Mesothelial cell of epicardium (in vitro differentiated cells): Measurements from ENCODE around the gene TRPV6. TPM values are rescaled to one million over a fixed set of nuclear protein-coding genes. Genes with fewer than 3 reads are reported as not detected.

Experiments
- DNase-seq, 2 experiments: peaks; one replicate each; pipeline ENCODE4 v3.0.0; 2021; ENCODE audit warnings: low spot score in 2 of 2; ENCODE audit not compliant: unreplicated experiment in 2 of 2
- H3K27ac Mint-ChIP-seq: 2 replicates; pipeline ENCODE4 v1.8.0; 2021; ENCODE audit warnings: mixed read lengths
- H3K27me3 Mint-ChIP-seq: 2 replicates; pipeline ENCODE4 v1.8.0; 2021; ENCODE audit warnings: low read depth, mixed read lengths
- H3K36me3 Mint-ChIP-seq: 2 replicates; pipeline ENCODE4 v1.8.0; 2021; ENCODE audit warnings: mixed read lengths
- H3K4me1 Mint-ChIP-seq: 2 replicates; pipeline ENCODE4 v1.8.0; 2021; ENCODE audit warnings: mixed read lengths
- H3K4me3 Mint-ChIP-seq: 2 replicates; pipeline ENCODE4 v1.8.0; 2021; ENCODE audit warnings: mild to moderate bottlenecking, moderate library complexity, mixed read lengths
- H3K9me3 Mint-ChIP-seq: 2 replicates; pipeline ENCODE4 v1.8.0; 2021; ENCODE audit warnings: mixed read lengths
- CTCF ChIP-seq: fragments of 200-600 bp; sonication (generic); IDR thresholded peaks from one replicate; pipeline ENCODE4 v1.5.0; 2021; ENCODE audit warnings: antibody characterized with exemption; ENCODE audit not compliant: unreplicated experiment
- total RNA-seq: library from RNA; stranded (reverse); gene quantifications from 3 replicates; pipeline ENCODE4 v1.2.1, GENCODE V29; 2021

TRPV6 gene
- total RNA-seq, 1 donor from 2014 or later = 5.7 TPM

- TF ChIP-seq CTCF = no peak
- H3K4me1 Mint-ChIP-seq = peaks cover 12% of the 10 kb centered on the region
- H3K9me3 Mint-ChIP-seq = peaks cover 10% of the 10 kb centered on the region
- H3K36me3 Mint-ChIP-seq = no peaks in the 10 kb centered on the region
- no peak overlapping the region for H3K27ac Mint-ChIP-seq
- no peak overlapping the region for H3K4me3 Mint-ChIP-seq
- DNase-seq = no peak
- H3K27me3 Mint-ChIP-seq = peaks cover 4% of the 10 kb centered on the region
These were observed 14.1 kb upstream of the TRPV6 start for GRCh38 chr7:142899661-142900060.

DNA sequence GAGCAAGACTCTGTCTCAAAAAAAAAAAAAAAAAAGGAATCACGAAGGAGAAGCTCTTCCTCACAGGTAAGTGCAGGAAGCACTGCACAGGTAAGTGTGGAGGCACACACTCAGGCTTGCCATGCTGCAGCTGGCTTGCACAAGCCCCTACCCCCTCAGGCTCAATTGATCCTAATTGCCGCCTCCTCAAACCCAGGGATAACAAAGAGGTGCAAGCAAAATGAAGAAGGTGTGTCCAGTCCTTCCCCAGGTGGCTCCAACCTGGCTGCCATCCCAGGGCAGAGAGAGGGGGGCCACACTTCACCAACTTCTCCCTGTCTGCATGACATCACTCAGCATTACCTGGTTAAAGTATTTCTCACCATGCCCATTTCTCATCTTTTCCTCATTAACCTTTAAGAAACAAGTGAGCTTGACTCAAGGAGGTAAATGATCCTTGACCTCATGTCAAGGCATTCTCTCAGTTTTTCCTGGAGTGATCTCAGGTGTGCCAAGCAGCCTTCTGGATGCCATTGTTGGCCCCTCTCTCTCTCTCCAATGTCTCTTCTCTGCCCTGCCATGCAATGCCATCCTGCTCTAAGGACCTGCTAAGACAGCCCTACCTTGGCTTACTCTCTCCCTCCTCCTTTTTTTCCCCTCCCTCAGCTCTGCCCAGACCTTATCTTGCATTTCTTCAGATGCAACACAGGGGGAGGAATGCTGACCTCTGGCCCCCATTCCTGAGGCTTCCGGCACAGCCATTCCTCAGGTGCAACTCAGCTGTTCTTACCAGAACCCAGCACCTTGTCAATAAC, 13.0 kb upstream of the TRPV6 start:
- Mint-ChIP-seq H3K4me3 (no peak overlapping the region), H3K36me3 (no peaks in the 10 kb centered on the region), H3K27me3 (peaks cover 4% of the 10 kb centered on the region), H3K4me1 (peaks cover 12% of the 10 kb centered on the region), H3K27ac (no peak overlapping the region), H3K9me3 (peaks cover 10% of the 10 kb centered on the region)
- no peak for TF ChIP-seq CTCF
- no peak for DNase-seq

DNA sequence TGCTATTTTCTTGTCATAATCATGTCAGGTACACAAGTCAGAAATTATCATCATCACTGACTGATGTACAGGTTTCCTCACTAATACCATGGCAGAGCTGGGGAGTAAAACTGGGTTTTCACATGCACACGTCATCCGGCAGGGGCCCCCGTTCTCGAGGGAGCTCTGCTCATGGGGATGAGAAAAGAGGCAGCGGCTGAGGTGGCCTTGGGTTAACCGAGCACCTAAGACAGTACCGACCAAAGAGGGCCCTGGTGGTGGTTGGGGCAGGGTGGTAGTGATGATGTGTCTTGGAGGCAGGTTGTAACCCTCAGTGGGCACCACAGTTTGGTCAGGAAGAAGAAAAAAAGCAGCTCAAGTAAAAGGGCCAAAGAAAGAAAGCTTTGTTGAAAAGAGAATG, 12.1 kb upstream of the TRPV6 start:
- DNase-seq = no peak
- peaks cover 4% of the 10 kb centered on the region for H3K27me3 Mint-ChIP-seq
- H3K27ac Mint-ChIP-seq = no peak overlapping the region
- H3K36me3 Mint-ChIP-seq = no peaks in the 10 kb centered on the region
- H3K4me1 Mint-ChIP-seq = peaks cover 12% of the 10 kb centered on the region
- H3K4me3 Mint-ChIP-seq = no peak overlapping the region
- TF ChIP-seq CTCF = no peak
- peaks cover 6% of the 10 kb centered on the region for H3K9me3 Mint-ChIP-seq

DNA sequence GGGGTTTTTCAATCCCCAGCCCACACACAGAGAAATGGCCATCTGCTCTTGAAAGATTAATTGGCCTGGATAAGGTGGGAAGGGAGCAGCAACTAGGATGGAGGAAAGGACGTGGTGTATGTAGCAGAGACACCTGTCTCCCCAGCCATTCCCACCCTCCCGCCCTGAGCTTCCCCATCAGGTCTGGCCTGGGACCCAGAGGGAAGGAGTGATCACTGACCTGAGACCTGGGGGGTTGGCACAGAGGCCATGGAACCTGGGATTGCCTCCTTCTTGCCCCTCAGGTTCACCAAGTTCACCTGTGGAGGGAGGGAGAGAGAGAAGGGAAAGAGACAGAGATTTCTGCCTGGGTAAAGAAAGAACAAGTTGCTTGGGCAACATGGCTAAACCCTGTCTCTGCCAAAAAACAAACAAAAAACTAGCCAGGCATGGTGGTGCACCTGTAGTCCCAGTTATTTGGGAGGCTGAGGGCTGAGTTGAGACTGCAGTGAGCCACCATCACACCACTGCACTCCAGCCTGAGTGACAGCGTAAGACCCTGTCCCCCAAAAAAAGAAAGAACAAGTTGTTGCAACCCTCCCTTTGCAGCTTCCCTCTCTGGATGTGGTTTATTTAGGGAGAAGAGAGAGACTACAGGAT, 11.3 kb upstream of the TRPV6 start:
- Mint-ChIP-seq H3K4me1 (peaks cover 12% of the 10 kb centered on the region), H3K36me3 (no peaks in the 10 kb centered on the region), H3K27me3 (peaks cover 5% of the 10 kb centered on the region), H3K27ac (no peak overlapping the region), H3K9me3 (no peaks in the 10 kb centered on the region), H3K4me3 (no peak overlapping the region)
- no peak for TF ChIP-seq CTCF
- DNase-seq = no peak

GRCh38 chr7:142896151-142896550, 10.6 kb upstream of the TRPV6 start:
- no peak overlapping the region for H3K27ac Mint-ChIP-seq
- no peaks in the 10 kb centered on the region for H3K36me3 Mint-ChIP-seq

More at GRCh38 chr7:142896151-142896550, 10.6 kb upstream of the TRPV6 start:
- no peak for TF ChIP-seq CTCF
- peaks cover 7% of the 10 kb centered on the region for H3K27me3 Mint-ChIP-seq
- no peak overlapping the region for H3K4me3 Mint-ChIP-seq
- no peak for DNase-seq
- H3K4me1 Mint-ChIP-seq = peaks cover 12% of the 10 kb centered on the region
- H3K9me3 Mint-ChIP-seq = no peaks in the 10 kb centered on the region
